PC-3 (cell line): ENCODE measurements around the gene RALBP1. TPM values are rescaled to one million over a fixed set of nuclear protein-coding genes. Genes with fewer than 3 reads are reported as not detected.

Experiments
- ATAC-seq: fragments of 200-7000 bp; cut with Tn5 transposase; 2 replicates; pipeline ENCODE4 v1.9.1; 2020; ENCODE audit warnings: mild to moderate bottlenecking, moderate library complexity
- BruUV-seq: library from RNA; stranded (reverse); fragments of 400-500 nt; replicated peaks from 2 replicates; lab custom pipeline; 2021; lab: Mats Ljungman, UMichigan
- CTCF ChIA-PET: fragments of 300-600 bp; sonication (Branson Sonifier 250); formaldehyde crosslinking; loops from one replicate; lab custom pipeline; 2022; ENCODE audit warnings: antibody characterized with exemption; lab: Charles Lee
- POLR2A ChIA-PET: fragments of 300-600 bp; sonication (Branson Sonifier 250); formaldehyde crosslinking; loops from one replicate; lab custom pipeline; 2022; ENCODE audit warnings: antibody characterized with exemption; ENCODE audit not compliant: unreplicated experiment; lab: Charles Lee
- DNase-seq: peaks from one replicate; pipeline ENCODE4 v3.0.0-alpha.2; 2015
- H2AFZ ChIP-seq: fragments of 300-600 bp; sonication (generic); 2 replicates; pipeline ENCODE4 v1.6.0; 2016; ENCODE audit warnings: antibody characterized with exemption, low read length
- H3F3A ChIP-seq: fragments of 300-600 bp; sonication (generic); one replicate; pipeline ENCODE4 v1.6.0; 2017; ENCODE audit warnings: antibody characterized with exemption, low read length, control low read depth, mild to moderate bottlenecking; ENCODE audit not compliant: unreplicated experiment
- H3K27ac ChIP-seq: fragments of 300-600 bp; sonication (generic); 2 replicates; pipeline ENCODE4 v1.5.1; 2016; ENCODE audit warnings: mild to moderate bottlenecking, low read length
- H3K27me3 ChIP-seq: fragments of 300-600 bp; sonication (generic); 2 replicates; pipeline ENCODE4 v1.6.1; 2016; ENCODE audit warnings: low read length, mixed read lengths
- H3K36me3 ChIP-seq: fragments of 300-600 bp; sonication (generic); 2 replicates; pipeline ENCODE4 v1.6.1; 2016; ENCODE audit warnings: low read depth, mixed run types, low read length, mixed read lengths
- H3K4me1 ChIP-seq: fragments of 300-600 bp; sonication (generic); 2 replicates; pipeline ENCODE4 v1.5.1; 2016; ENCODE audit warnings: low read length; ENCODE audit not compliant: insufficient read depth
- H3K4me2 ChIP-seq: fragments of 300-600 bp; sonication (generic); 2 replicates; pipeline ENCODE4 v1.6.0; 2016; ENCODE audit warnings: low read length
- H3K4me3 ChIP-seq: fragments of 300-600 bp; sonication (generic); 2 replicates; pipeline ENCODE4 v1.5.1; 2016; ENCODE audit warnings: mild to moderate bottlenecking, low read length, mixed read lengths
- H3K79me2 ChIP-seq: fragments of 300-600 bp; sonication (generic); 2 replicates; pipeline ENCODE4 v1.6.1; 2017; ENCODE audit warnings: low read length, mixed read lengths
- H3K9ac ChIP-seq: fragments of 300-600 bp; sonication (generic); 2 replicates; pipeline ENCODE4 v1.6.0; 2016; ENCODE audit warnings: mild to moderate bottlenecking, low read length
- H3K9me2 ChIP-seq: fragments of 300-600 bp; sonication (generic); replicated peaks from 2 replicates; pipeline ENCODE4 v1.6.1; 2016; ENCODE audit warnings: mixed run types, low read length, mixed read lengths
- H3K9me3 ChIP-seq: fragments of 300-600 bp; sonication (generic); 2 replicates; pipeline ENCODE4 v1.6.1; 2016; ENCODE audit warnings: low read length, mixed read lengths
- H4K20me1 ChIP-seq: fragments of 300-600 bp; sonication (generic); 2 replicates; pipeline ENCODE4 v1.6.1; 2016; ENCODE audit warnings: low read length, mixed read lengths
- EZH2 ChIP-seq: fragments of 300-600 bp; sonication (generic); IDR thresholded peaks from one replicate; pipeline ENCODE4 v1.6.1; 2017; ENCODE audit warnings: antibody characterized with exemption, mild to moderate bottlenecking, low read length; ENCODE audit not compliant: unreplicated experiment
- EZH2phosphoT487 ChIP-seq: fragments of 300-600 bp; sonication (generic); IDR thresholded peaks from 2 replicates; pipeline ENCODE4 v1.6.1; 2018; ENCODE audit warnings: mild to moderate bottlenecking, antibody characterized with exemption, low read length, borderline replicate concordance
- intact Hi-C: fragments of 100-400 bp; cut with micrococcal nuclease; formaldehyde crosslinking; loops from 2 replicates; pipeline ENCODE4 v1.9.0; 2023
- total RNA-seq: library from RNA; depleted of rRNA; stranded (reverse); fragments of >200 nt; gene quantifications from 2 replicates; pipeline ENCODE4 v1.2.3, GENCODE V29; 2014
- TF ChIP-seq, protein P1 (sequence below): fragments of 300-600 bp; sonication (generic); conservative IDR thresholded peaks from 2 replicates; pipeline ENCODE4 v1.5.1; 2017; ENCODE audit warnings: antibody characterized with exemption, low read depth, mild to moderate bottlenecking, low read length

Gene RALBP1
- total RNA-seq, 1 experiment from 2014 or later: 89.8 TPM

DNA sequence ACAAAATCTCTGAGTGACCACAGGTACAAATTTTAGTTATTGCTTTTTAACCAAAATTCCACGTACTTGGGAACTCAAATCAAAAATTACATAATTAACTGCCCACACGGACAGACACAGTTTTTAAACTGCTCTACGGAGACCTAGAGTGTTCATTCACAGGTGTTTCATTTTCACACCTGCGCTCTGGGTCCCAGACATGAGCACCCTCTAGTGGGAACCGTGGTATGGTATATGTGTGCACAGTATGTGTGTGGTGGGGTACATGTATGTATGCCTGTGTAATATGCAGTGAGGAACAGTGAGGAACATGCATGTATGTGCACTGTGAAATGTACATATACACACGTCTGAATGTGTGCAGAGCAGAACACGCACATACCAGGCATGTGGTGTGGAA, 74.1 kb downstream of the RALBP1 start:
- ChIA-PET POLR2A (no interaction called here), CTCF (no interaction called here)
- ATAC-seq: peak; percentile 62; the same call in 1 of the 2 replicates

DNA sequence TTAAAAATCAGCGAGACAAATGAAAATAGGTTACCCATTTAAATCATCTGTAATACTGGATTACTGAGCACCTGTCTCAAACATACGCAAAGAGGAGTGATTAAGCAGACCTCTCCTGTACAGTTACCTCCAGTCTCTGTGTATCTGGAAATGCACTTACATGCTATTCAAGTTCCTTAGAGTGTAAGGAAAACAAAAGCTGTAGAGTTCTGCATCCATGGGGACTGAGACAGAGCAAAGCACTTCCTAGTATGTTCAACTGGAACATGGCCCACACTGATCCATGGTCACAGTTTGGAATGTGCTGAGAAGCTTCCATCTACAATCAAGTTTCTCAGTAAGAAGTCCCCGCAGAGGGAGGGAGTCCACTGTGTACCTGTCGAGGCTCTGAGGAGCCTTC, 75.1 kb downstream of the RALBP1 start:
- no peak overlapping the region for H3K9ac ChIP-seq
- H3K4me3 ChIP-seq: no peak overlapping the region
- BruUV-seq: no TSS peak
- no peaks in the 10 kb centered on the region for H4K20me1 ChIP-seq
- ATAC-seq (no peak), DNase-seq (no peak)
- H3K9me2 ChIP-seq: no peaks in the 10 kb centered on the region
- no peaks in the 10 kb centered on the region for H3K79me2 ChIP-seq
- H3K4me2 ChIP-seq: no peak overlapping the region
- POLR2A ChIA-PET: no interaction called here
- no peak overlapping the region for H3K27ac ChIP-seq
- H3K36me3 ChIP-seq: peaks cover 79% of the 10 kb centered on the region
- TF ChIP-seq EZH2 (no peak), EZH2phosphoT487 (no peak)
- TF ChIP-seq, protein P1, sequence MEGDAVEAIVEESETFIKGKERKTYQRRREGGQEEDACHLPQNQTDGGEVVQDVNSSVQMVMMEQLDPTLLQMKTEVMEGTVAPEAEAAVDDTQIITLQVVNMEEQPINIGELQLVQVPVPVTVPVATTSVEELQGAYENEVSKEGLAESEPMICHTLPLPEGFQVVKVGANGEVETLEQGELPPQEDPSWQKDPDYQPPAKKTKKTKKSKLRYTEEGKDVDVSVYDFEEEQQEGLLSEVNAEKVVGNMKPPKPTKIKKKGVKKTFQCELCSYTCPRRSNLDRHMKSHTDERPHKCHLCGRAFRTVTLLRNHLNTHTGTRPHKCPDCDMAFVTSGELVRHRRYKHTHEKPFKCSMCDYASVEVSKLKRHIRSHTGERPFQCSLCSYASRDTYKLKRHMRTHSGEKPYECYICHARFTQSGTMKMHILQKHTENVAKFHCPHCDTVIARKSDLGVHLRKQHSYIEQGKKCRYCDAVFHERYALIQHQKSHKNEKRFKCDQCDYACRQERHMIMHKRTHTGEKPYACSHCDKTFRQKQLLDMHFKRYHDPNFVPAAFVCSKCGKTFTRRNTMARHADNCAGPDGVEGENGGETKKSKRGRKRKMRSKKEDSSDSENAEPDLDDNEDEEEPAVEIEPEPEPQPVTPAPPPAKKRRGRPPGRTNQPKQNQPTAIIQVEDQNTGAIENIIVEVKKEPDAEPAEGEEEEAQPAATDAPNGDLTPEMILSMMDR: no peak
- CTCF ChIA-PET: no interaction called here
- intact Hi-C loops: no loop called here
- H3K27me3 ChIP-seq: no peaks in the 10 kb centered on the region
- H2AFZ ChIP-seq: no peak overlapping the region
- H3K9me3 ChIP-seq: no peaks in the 10 kb centered on the region
- no peaks in the 10 kb centered on the region for H3F3A ChIP-seq
- no peaks in the 10 kb centered on the region for H3K4me1 ChIP-seq

More for the DNA sequence above, 74.1 kb downstream of the RALBP1 start:
- H3F3A ChIP-seq: no peaks in the 10 kb centered on the region
- TF ChIP-seq EZH2phosphoT487: no peak
- TF ChIP-seq, protein P1: peak; percentile 62
- BruUV-seq: no TSS peak
- H3K27ac ChIP-seq: no peak overlapping the region
- H3K4me1 ChIP-seq: no peaks in the 10 kb centered on the region
- H3K36me3 ChIP-seq: peaks cover 73% of the 10 kb centered on the region
- H3K4me3 ChIP-seq: no peak overlapping the region
- H3K9me2 ChIP-seq: no peaks in the 10 kb centered on the region
- DNase-seq: peak; percentile 32
- no peaks in the 10 kb centered on the region for H3K27me3 ChIP-seq
- no peaks in the 10 kb centered on the region for H4K20me1 ChIP-seq
- H3K79me2 ChIP-seq: no peaks in the 10 kb centered on the region
- no peak overlapping the region for H2AFZ ChIP-seq
- no peak overlapping the region for H3K4me2 ChIP-seq
- H3K9me3 ChIP-seq: no peaks in the 10 kb centered on the region
- no peak overlapping the region for H3K9ac ChIP-seq
- intact Hi-C loops: no loop called here

DNA sequence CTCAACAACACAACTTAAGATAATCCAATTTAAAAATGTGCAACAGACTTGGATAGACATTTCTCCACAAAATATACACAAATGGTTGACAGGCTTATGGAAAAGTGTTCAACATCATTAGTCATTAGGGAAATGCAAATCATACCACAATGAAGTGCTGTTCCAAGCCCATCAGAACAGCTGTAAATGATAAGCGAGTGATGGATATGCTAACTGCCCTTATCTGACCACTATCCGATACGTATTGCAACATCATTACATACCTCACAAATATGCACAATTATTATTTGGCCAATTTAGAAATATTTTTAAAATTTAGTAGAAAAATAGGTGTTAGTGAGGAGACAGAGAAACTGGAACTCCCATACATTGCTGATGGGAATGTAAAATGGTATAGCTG, 76.9 kb downstream of the RALBP1 start:
- TF ChIP-seq, protein P1: no peak
- TF ChIP-seq EZH2phosphoT487 (no peak), EZH2 (no peak)
- no peaks in the 10 kb centered on the region for H3K9me3 ChIP-seq
- no peaks in the 10 kb centered on the region for H3K27me3 ChIP-seq
- no peaks in the 10 kb centered on the region for H3K9me2 ChIP-seq
- H3K4me3 ChIP-seq: no peak overlapping the region
- intact Hi-C loops: no loop called here
- no peaks in the 10 kb centered on the region for H3K79me2 ChIP-seq
- DNase-seq (no peak), ATAC-seq (no peak)
- H3K27ac ChIP-seq: no peak overlapping the region
- ChIA-PET POLR2A (no interaction called here), CTCF (no interaction called here)
- no peak overlapping the region for H3K4me2 ChIP-seq
- H3F3A ChIP-seq: no peaks in the 10 kb centered on the region
- H4K20me1 ChIP-seq: no peaks in the 10 kb centered on the region
- BruUV-seq: no TSS peak
- H3K36me3 ChIP-seq: peaks cover 78% of the 10 kb centered on the region
- H2AFZ ChIP-seq: no peak overlapping the region
- H3K9ac ChIP-seq: no peak overlapping the region
- no peaks in the 10 kb centered on the region for H3K4me1 ChIP-seq
